ENCODE data around the gene TBCD.

TBCD gene

DNA sequence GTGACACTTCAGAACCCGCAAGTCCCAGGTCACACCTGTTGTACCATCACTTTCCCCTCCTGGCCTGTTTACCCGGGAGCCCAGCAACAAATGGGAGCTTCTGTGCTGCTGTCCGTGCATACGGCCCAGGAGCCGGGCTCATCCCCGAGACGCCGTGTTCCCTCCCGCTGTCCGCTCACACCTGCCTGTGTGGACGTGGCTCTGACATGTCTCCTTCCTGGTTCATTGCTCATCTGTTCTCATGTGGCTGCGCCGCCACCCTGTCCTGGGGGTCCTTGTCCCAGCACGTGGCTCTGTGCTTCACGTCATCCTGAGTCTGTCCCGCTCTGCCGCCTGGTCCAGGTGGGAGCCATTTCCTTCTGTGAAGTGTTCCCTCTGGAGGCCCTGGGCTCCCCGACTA is 37.9 kb downstream of the TBCD start:
- peaks cover 18% of the 10 kb centered on the region for H3K36me3 ChIP-seq (ENCODE audit: low read depth)
- H3K27me3 ChIP-seq (ENCODE audit: insufficient read depth, poor library complexity, severe bottlenecking), result no peaks in the 10 kb centered on the region
- no peaks in the 10 kb centered on the region for H3K9me3 ChIP-seq (ENCODE audit: severe bottlenecking)
- no peak for TF ChIP-seq CTCF (IDR thresholded peaks at IDR 0.05; ENCODE audit: poor library complexity, severe bottlenecking)
- no peak overlapping the region for H3K27ac ChIP-seq (ENCODE audit: poor library complexity, severe bottlenecking)
- no peak overlapping the region for H3K4me3 ChIP-seq (ENCODE audit: severe bottlenecking)
- ATAC-seq (ENCODE audit: low read depth) (no peak), DNase-seq (ENCODE audit: low spot score) (no peak)
- H3K4me1 ChIP-seq (ENCODE audit: insufficient read depth, poor library complexity, severe bottlenecking), result peaks cover 13% of the 10 kb centered on the region

- H3K4me3 ChIP-seq (ENCODE audit: severe bottlenecking), result no peak overlapping the region
Observed at GRCh38 chr17:82790391-82790790, 38.5 kb downstream of the TBCD start.

DNA sequence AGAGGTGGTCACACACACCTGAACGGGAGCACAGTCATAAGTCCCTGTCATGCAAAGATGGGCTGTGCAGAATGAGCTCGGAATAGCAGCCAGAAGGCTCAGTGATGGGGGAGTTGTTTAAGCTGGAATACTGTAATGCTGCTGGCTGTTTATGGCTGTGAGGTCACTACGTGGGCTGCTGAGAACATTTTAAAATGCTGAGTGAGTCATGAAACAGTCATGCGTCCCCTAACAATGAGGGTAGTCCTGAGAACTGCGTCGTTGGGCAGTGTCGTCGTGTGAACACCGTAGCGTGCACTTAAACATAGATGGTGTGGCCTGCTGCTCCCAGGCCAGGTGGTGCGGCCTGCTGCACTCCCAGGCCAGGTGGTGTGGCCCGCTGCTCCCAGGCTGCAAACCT is 39.7 kb downstream of the TBCD start:
- Histone ChIP-seq H3K27ac (ENCODE audit: poor library complexity, severe bottlenecking) (no peak overlapping the region), H3K4me3 (ENCODE audit: severe bottlenecking) (no peak overlapping the region), H3K4me1 (ENCODE audit: insufficient read depth, poor library complexity, severe bottlenecking) (peaks cover 10% of the 10 kb centered on the region), H3K27me3 (ENCODE audit: insufficient read depth, poor library complexity, severe bottlenecking) (no peaks in the 10 kb centered on the region), H3K36me3 (ENCODE audit: low read depth) (peaks cover 25% of the 10 kb centered on the region), H3K9me3 (ENCODE audit: severe bottlenecking) (no peaks in the 10 kb centered on the region)
- DNase-seq (ENCODE audit: low spot score) (no peak), ATAC-seq (ENCODE audit: low read depth) (peak; percentile 30; the same call in 2 of the 3 replicates)
- TF ChIP-seq CTCF (IDR thresholded peaks at IDR 0.05; ENCODE audit: poor library complexity, severe bottlenecking), result no peak

More at GRCh38 chr17:82790391-82790790, 38.5 kb downstream of the TBCD start:
- peaks cover 13% of the 10 kb centered on the region for H3K4me1 ChIP-seq (ENCODE audit: insufficient read depth, poor library complexity, severe bottlenecking)
- H3K36me3 ChIP-seq (ENCODE audit: low read depth), result peaks cover 18% of the 10 kb centered on the region
- ATAC-seq (ENCODE audit: low read depth), result no peak
- H3K9me3 ChIP-seq (ENCODE audit: severe bottlenecking), result no peaks in the 10 kb centered on the region
- no peaks in the 10 kb centered on the region for H3K27me3 ChIP-seq (ENCODE audit: insufficient read depth, poor library complexity, severe bottlenecking)
- no peak for TF ChIP-seq CTCF (IDR thresholded peaks at IDR 0.05; ENCODE audit: poor library complexity, severe bottlenecking)
- no peak overlapping the region for H3K27ac ChIP-seq (ENCODE audit: poor library complexity, severe bottlenecking)
- no peak for DNase-seq (ENCODE audit: low spot score)

- no peak for ATAC-seq (ENCODE audit: low read depth)
- Histone ChIP-seq H3K4me3 (ENCODE audit: severe bottlenecking) (no peak overlapping the region), H3K36me3 (ENCODE audit: low read depth) (peaks cover 33% of the 10 kb centered on the region), H3K27me3 (ENCODE audit: insufficient read depth, poor library complexity, severe bottlenecking) (no peaks in the 10 kb centered on the region), H3K27ac (ENCODE audit: poor library complexity, severe bottlenecking) (no peak overlapping the region), H3K9me3 (ENCODE audit: severe bottlenecking) (no peaks in the 10 kb centered on the region), H3K4me1 (ENCODE audit: insufficient read depth, poor library complexity, severe bottlenecking) (peaks cover 5% of the 10 kb centered on the region)
- TF ChIP-seq CTCF (IDR thresholded peaks at IDR 0.05; ENCODE audit: poor library complexity, severe bottlenecking), result no peak
- DNase-seq (ENCODE audit: low spot score), result no peak
Observed at GRCh38 chr17:82793974-82794630, 42.2 kb downstream of the TBCD start.

GRCh38 chr17:82794781-82795482 is 43.1 kb downstream of the TBCD start:
- Histone ChIP-seq H3K27ac (ENCODE audit: poor library complexity, severe bottlenecking) (no peak overlapping the region), H3K9me3 (ENCODE audit: severe bottlenecking) (no peaks in the 10 kb centered on the region), H3K4me1 (ENCODE audit: insufficient read depth, poor library complexity, severe bottlenecking) (peaks cover 5% of the 10 kb centered on the region), H3K36me3 (ENCODE audit: low read depth) (peaks cover 33% of the 10 kb centered on the region), H3K4me3 (ENCODE audit: severe bottlenecking) (no peak overlapping the region), H3K27me3 (ENCODE audit: insufficient read depth, poor library complexity, severe bottlenecking) (no peaks in the 10 kb centered on the region)
- TF ChIP-seq CTCF (IDR thresholded peaks at IDR 0.05; ENCODE audit: poor library complexity, severe bottlenecking), result no peak
- DNase-seq (ENCODE audit: low spot score) (no peak), ATAC-seq (ENCODE audit: low read depth) (no peak)

Data from RWPE2 (cell line).